ENCODE results near the gene USP38.
"Not testable (repeated sequence)": the region's sequence is repeated elsewhere in the genome, so short reads cannot be mapped to it uniquely, and the experiment has no call there.

The USP38 gene

GRCh38 chr4:143212566-143212965 is 27.8 kb downstream of the USP38 start:
- H3K4me3 ChIP-seq (ENCODE audit: low read length): no peak overlapping the region
- H3K27me3 ChIP-seq (ENCODE audit: control insufficient read depth, insufficient read depth, low read length): no peaks in the 10 kb centered on the region
- H3K9me3 ChIP-seq (ENCODE audit: control insufficient read depth, low read depth, low read length): no peaks in the 10 kb centered on the region
- H3K36me3 ChIP-seq (ENCODE audit: control insufficient read depth, low read depth, low read length): peaks cover 32% of the 10 kb centered on the region
- no peak overlapping the region for H3K27ac ChIP-seq (ENCODE audit: low read length)
- H3K4me1 ChIP-seq (ENCODE audit: control insufficient read depth, low read depth, low read length): no peaks in the 10 kb centered on the region
- H3K9ac ChIP-seq (ENCODE audit: low read length): no peak overlapping the region

GRCh38 chr4:143215873-143216272 is 31.2 kb downstream of the USP38 start:
- Histone ChIP-seq H3K27ac (ENCODE audit: low read length) (no peak overlapping the region), H3K9me3 (ENCODE audit: control insufficient read depth, low read depth, low read length) (no peaks in the 10 kb centered on the region), H3K4me1 (ENCODE audit: control insufficient read depth, low read depth, low read length) (no peaks in the 10 kb centered on the region), H3K4me3 (ENCODE audit: low read length) (no peak overlapping the region), H3K9ac (ENCODE audit: low read length) (no peak overlapping the region), H3K27me3 (ENCODE audit: control insufficient read depth, insufficient read depth, low read length) (no peaks in the 10 kb centered on the region), H3K36me3 (ENCODE audit: control insufficient read depth, low read depth, low read length) (peaks cover 25% of the 10 kb centered on the region)

DNA sequence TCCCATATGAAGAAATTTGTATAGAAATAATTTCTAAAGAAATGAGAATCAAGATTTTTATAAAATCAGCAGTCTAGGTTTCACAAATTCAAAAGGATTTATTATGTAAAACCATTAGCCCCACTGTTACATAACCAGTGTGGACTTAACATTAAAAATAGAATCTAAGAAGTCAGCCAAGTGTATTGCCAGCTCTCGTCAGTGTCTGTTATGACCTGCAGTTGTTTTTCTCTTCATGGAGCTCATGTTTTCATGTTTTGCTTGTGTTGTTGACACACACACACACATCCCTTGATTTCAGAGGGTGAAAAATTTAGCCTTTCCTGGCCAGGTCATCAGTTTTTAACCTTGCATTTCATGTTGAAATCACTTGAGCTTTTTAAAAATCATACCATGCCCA is 39.5 kb downstream of the USP38 start:
- H3K4me3 ChIP-seq (ENCODE audit: low read length): no peak overlapping the region
- H3K9me3 ChIP-seq (ENCODE audit: control insufficient read depth, low read depth, low read length): no peaks in the 10 kb centered on the region
- no peaks in the 10 kb centered on the region for H3K4me1 ChIP-seq (ENCODE audit: control insufficient read depth, low read depth, low read length)
- no peak overlapping the region for H3K9ac ChIP-seq (ENCODE audit: low read length)
- H3K27me3 ChIP-seq (ENCODE audit: control insufficient read depth, insufficient read depth, low read length): no peaks in the 10 kb centered on the region
- peaks cover 4% of the 10 kb centered on the region for H3K36me3 ChIP-seq (ENCODE audit: control insufficient read depth, low read depth, low read length)
- no peak overlapping the region for H3K27ac ChIP-seq (ENCODE audit: low read length)

DNA sequence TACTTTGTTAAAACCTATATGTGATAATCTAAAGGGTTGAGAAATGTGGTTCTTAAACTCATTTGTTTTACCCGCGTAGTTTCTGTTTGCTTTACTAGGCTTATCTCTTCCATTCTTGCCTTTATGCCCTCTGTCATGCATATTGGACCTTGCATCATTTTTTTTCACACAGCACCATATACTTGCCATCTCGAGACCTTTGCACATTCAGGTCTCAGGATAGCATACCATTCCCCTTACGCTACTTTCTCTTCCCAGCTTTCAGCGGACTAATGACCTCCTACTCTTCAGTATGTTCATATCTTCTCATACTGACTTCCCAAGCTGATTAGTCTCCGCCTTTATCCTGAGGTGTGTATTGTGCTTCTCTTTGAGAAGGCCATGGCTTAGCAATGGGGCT is 40.5 kb downstream of the USP38 start:
- Histone ChIP-seq H3K27ac (ENCODE audit: low read length) (no peak overlapping the region), H3K4me1 (ENCODE audit: control insufficient read depth, low read depth, low read length) (no peaks in the 10 kb centered on the region), H3K36me3 (ENCODE audit: control insufficient read depth, low read depth, low read length) (peaks cover 4% of the 10 kb centered on the region)

GRCh38 chr4:143230683-143231082 is 46.0 kb downstream of the USP38 start:
- no peaks in the 10 kb centered on the region for H3K36me3 ChIP-seq (ENCODE audit: control insufficient read depth, low read depth, low read length)
- H3K27ac ChIP-seq (ENCODE audit: low read length): no peak overlapping the region
- no peak overlapping the region for H3K9ac ChIP-seq (ENCODE audit: low read length)
- no peak overlapping the region for H3K4me3 ChIP-seq (ENCODE audit: low read length)
- H3K9me3 ChIP-seq (ENCODE audit: control insufficient read depth, low read depth, low read length): no peaks in the 10 kb centered on the region
- no peaks in the 10 kb centered on the region for H3K27me3 ChIP-seq (ENCODE audit: control insufficient read depth, insufficient read depth, low read length)
- no peaks in the 10 kb centered on the region for H3K4me1 ChIP-seq (ENCODE audit: control insufficient read depth, low read depth, low read length)

More for the DNA sequence above, 40.5 kb downstream of the USP38 start:
- H3K9ac ChIP-seq (ENCODE audit: low read length): no peak overlapping the region
- H3K4me3 ChIP-seq (ENCODE audit: low read length): no peak overlapping the region
- H3K9me3 ChIP-seq (ENCODE audit: control insufficient read depth, low read depth, low read length): no peaks in the 10 kb centered on the region
- no peaks in the 10 kb centered on the region for H3K27me3 ChIP-seq (ENCODE audit: control insufficient read depth, insufficient read depth, low read length)

DNA sequence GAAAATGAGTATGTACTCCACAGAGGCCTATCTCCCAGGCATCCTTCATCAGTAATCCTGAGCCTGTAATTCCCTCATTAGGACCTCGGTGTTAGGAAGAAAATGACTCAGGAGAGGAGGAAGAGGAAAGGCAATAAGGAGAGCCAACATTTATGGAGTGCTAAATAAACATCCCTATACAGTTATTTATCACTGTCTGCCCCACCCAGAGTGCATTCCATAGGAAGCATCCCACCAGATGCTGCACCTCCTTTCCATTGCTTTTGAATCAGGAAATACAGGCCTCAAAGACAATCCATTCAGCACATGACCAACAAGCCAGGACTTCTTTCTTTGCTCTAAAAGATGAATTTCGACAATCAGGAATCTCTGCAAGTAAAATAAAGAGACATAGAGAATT is 47.6 kb downstream of the USP38 start:
- H3K4me1 ChIP-seq (ENCODE audit: control insufficient read depth, low read depth, low read length): no peaks in the 10 kb centered on the region
- H3K27me3 ChIP-seq (ENCODE audit: control insufficient read depth, insufficient read depth, low read length): no peaks in the 10 kb centered on the region
- no peaks in the 10 kb centered on the region for H3K36me3 ChIP-seq (ENCODE audit: control insufficient read depth, low read depth, low read length)
- no peak overlapping the region for H3K9ac ChIP-seq (ENCODE audit: low read length)
- no peak overlapping the region for H3K4me3 ChIP-seq (ENCODE audit: low read length)
- H3K27ac ChIP-seq (ENCODE audit: low read length): no peak overlapping the region
- no peaks in the 10 kb centered on the region for H3K9me3 ChIP-seq (ENCODE audit: control insufficient read depth, low read depth, low read length)

GRCh38 chr4:143234153-143234552 is 49.4 kb downstream of the USP38 start:
- Histone ChIP-seq H3K9ac (ENCODE audit: low read length) (no peak overlapping the region), H3K27ac (ENCODE audit: low read length) (no peak overlapping the region), H3K4me3 (ENCODE audit: low read length) (no peak overlapping the region), H3K9me3 (ENCODE audit: control insufficient read depth, low read depth, low read length) (no peaks in the 10 kb centered on the region), H3K27me3 (ENCODE audit: control insufficient read depth, insufficient read depth, low read length) (no peaks in the 10 kb centered on the region), H3K4me1 (ENCODE audit: control insufficient read depth, low read depth, low read length) (no peaks in the 10 kb centered on the region), H3K36me3 (ENCODE audit: control insufficient read depth, low read depth, low read length) (no peaks in the 10 kb centered on the region)

DNA sequence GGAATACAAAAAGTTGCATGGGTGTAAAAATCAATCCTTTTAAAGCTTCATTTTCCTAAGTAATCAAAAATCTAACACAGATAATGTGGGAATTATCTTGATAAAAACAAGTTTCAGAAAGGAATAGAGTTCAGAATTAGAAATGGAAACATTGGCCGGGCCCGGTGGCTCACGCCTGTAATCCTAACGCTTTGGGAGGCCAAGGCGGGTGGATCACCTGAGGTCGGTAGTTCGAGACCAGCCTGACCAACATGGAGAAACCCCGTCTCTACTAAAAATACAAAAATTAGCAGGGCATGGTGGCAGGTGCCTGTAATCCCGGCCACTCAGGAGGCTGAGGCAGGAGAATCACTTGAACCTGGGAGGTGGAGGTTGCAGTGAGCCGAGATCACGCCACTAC is 52.5 kb downstream of the USP38 start:
- H3K27ac ChIP-seq (ENCODE audit: low read length); H3K9me3 ChIP-seq (ENCODE audit: control insufficient read depth, low read depth, low read length); H3K36me3 ChIP-seq (ENCODE audit: control insufficient read depth, low read depth, low read length); H3K4me3 ChIP-seq (ENCODE audit: low read length); H3K4me1 ChIP-seq (ENCODE audit: control insufficient read depth, low read depth, low read length); H3K9ac ChIP-seq (ENCODE audit: low read length); H3K27me3 ChIP-seq (ENCODE audit: control insufficient read depth, insufficient read depth, low read length): not testable (repeated sequence)

DNA sequence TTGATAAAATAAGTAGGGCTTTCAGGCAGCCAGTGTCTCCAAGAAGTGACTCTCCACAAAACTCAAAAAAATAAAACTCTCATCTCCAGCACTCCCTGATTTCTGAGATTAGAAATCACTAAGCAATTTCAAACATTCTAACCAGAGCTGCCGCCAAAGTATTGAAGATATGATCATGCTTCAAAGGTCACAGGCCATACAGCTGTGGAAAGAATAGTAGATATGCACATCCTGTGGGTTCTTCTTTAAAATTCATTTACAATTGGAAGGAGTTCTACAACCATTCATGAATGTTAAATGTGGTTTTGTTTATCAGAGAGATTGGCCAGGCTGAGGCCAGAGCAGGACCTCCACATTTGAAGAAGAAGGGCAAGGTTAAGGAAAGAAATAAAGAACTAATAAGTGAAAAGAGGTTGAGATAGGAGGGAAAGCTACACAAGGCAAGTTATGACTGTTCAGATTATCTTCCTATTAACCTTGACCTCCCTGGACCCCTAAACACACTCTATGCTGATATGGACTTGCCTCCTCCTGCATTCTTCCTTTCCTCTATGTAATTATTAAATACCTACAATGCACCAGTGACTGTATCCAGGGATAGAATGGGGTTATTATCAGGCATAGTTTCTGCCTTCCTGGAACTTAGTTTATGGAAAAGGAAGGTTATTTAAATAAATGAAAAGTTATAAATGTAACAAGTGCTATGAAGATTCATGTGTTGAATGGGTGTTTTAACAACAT is 56.4 kb downstream of the USP38 start:
- Histone ChIP-seq H3K27ac (ENCODE audit: low read length) (no peak overlapping the region), H3K4me3 (ENCODE audit: low read length) (no peak overlapping the region), H3K4me1 (ENCODE audit: control insufficient read depth, low read depth, low read length) (no peaks in the 10 kb centered on the region), H3K9ac (ENCODE audit: low read length) (no peak overlapping the region), H3K27me3 (ENCODE audit: control insufficient read depth, insufficient read depth, low read length) (no peaks in the 10 kb centered on the region), H3K9me3 (ENCODE audit: control insufficient read depth, low read depth, low read length) (no peaks in the 10 kb centered on the region), H3K36me3 (ENCODE audit: control insufficient read depth, low read depth, low read length) (no peaks in the 10 kb centered on the region)

DNA sequence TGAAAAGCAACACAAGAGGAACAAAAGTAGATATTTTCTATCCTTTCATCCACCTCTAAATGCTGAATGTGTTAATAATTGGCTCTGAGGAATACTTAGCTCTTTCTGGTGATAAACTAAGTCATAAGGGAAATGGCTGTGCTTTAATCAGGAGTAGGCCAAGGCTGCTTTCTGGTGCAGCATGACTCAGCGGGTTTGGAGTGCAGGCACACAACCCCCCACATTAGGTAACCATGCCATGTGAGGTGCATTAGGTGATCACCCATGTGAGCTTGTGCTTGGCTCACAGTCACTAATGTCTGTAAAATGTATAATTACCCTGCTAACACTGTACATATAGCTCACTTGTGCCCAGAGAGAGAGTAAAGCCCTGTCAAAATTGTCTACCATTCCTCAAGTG is 57.2 kb downstream of the USP38 start:
- no peaks in the 10 kb centered on the region for H3K27me3 ChIP-seq (ENCODE audit: control insufficient read depth, insufficient read depth, low read length)
- H3K27ac ChIP-seq (ENCODE audit: low read length): no peak overlapping the region
- no peaks in the 10 kb centered on the region for H3K9me3 ChIP-seq (ENCODE audit: control insufficient read depth, low read depth, low read length)
- no peak overlapping the region for H3K9ac ChIP-seq (ENCODE audit: low read length)
- no peak overlapping the region for H3K4me3 ChIP-seq (ENCODE audit: low read length)
- no peaks in the 10 kb centered on the region for H3K4me1 ChIP-seq (ENCODE audit: control insufficient read depth, low read depth, low read length)
- H3K36me3 ChIP-seq (ENCODE audit: control insufficient read depth, low read depth, low read length): no peaks in the 10 kb centered on the region

GRCh38 chr4:143243041-143243440 is 58.3 kb downstream of the USP38 start:
- H3K9me3 ChIP-seq (ENCODE audit: control insufficient read depth, low read depth, low read length): no peaks in the 10 kb centered on the region
- H3K4me3 ChIP-seq (ENCODE audit: low read length): no peak overlapping the region
- H3K9ac ChIP-seq (ENCODE audit: low read length): no peak overlapping the region
- no peaks in the 10 kb centered on the region for H3K27me3 ChIP-seq (ENCODE audit: control insufficient read depth, insufficient read depth, low read length)
- H3K27ac ChIP-seq (ENCODE audit: low read length): no peak overlapping the region
- H3K4me1 ChIP-seq (ENCODE audit: control insufficient read depth, low read depth, low read length): no peaks in the 10 kb centered on the region
- H3K36me3 ChIP-seq (ENCODE audit: control insufficient read depth, low read depth, low read length): no peaks in the 10 kb centered on the region

- peaks cover 4% of the 10 kb centered on the region for H3K4me1 ChIP-seq (ENCODE audit: control insufficient read depth, low read depth, low read length)
These were observed 62.3 kb downstream of the USP38 start for GRCh38 chr4:143246977-143247376.

More at GRCh38 chr4:143246977-143247376, 62.3 kb downstream of the USP38 start:
- Histone ChIP-seq H3K36me3 (ENCODE audit: control insufficient read depth, low read depth, low read length) (no peaks in the 10 kb centered on the region), H3K9me3 (ENCODE audit: control insufficient read depth, low read depth, low read length) (no peaks in the 10 kb centered on the region), H3K9ac (ENCODE audit: low read length) (no peak overlapping the region), H3K27me3 (ENCODE audit: control insufficient read depth, insufficient read depth, low read length) (no peaks in the 10 kb centered on the region), H3K27ac (ENCODE audit: low read length) (no peak overlapping the region), H3K4me3 (ENCODE audit: low read length) (no peak overlapping the region)
